Smooth muscle cell of trachea (primary cell): ENCODE measurements around the gene UBE2Q1. TPM values are rescaled to one million over a fixed set of nuclear protein-coding genes. Genes with fewer than 3 reads are reported as not detected.

Experiments
- total RNA-seq: library from RNA; depleted of rRNA; stranded (reverse); fragments of >200 nt; gene quantifications from 2 replicates; pipeline ENCODE4 v1.2.1, GENCODE V29; 2014

UBE2Q1 gene
- total RNA-seq, result 20.9 and 30.1 TPM in 2 replicates

GRCh38 chr1:154557939-154558719 is at the start of gene UBE2Q1:
UBE2Q1 (minus strand) TSS chr1:154558662; CDS start chr1:154558553, 109 bp downstream.

GRCh38 chr1:154607609-154608396 is 49.3 kb upstream of the UBE2Q1 start, which contains the start of gene ADAR:
ADAR (minus strand) TSS chr1:154608186; CDS start chr1:154608006, 180 bp downstream.

DNA sequence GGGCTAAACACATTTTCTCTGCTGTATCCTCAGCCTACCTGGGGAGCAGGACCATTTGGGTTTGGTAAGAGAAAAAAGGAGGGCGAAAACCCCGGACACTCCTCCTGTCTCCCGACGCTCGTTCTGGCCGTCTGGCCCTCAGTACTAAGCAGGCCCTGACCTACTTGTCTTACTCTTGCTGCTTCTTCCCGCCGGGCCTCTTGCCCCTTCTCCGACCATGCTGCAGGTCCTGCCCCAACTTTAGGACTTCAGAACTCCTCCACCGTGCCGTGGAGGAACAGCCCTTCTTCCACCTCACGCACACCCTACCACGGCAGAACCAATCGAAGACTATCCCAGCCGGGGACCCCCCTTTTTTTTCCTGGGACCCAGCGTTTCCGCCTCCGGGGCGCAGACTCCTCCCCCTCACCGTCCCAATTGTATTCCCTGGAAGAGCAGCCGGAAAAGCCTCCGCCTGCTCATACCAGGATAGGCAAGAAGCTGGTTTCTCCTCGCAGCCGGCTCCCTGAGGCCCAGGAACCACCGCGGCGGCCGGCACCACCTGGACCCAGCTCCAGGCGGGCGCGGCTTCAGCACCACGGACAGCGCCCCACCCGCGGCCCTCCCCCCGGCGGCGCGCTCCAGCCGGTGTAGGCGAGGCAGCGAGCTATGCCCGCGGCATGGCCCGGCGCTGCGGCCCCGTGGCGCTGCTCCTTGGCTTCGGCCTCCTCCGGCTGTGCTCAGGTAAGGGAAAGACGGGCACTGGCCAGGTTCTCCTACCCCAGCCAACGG is 9.1 kb upstream of the UBE2Q1 start, which contains the start of gene CHRNB2:
CHRNB2 (plus strand) TSS at position 393 of the 771 bp plus-strand sequence; CDS start at position 660, 267 bp downstream.

GRCh38 chr1:154502066-154502743 is 56.3 kb downstream of the UBE2Q1 start, which contains the start of the genes SHE and TDRD10:
SHE (minus strand) TSS chr1:154502412; CDS start chr1:154502026, 386 bp downstream.
TDRD10 (plus strand) TSS chr1:154502219; CDS start chr1:154506904, 4,685 bp downstream.

Other genes starting within 250 kb of the UBE2Q1 start
- under 0.01 TPM in 1 of 2 replicates, not detected in the other for gene AQP10, start 237.6 kb downstream of the UBE2Q1 start, total RNA-seq
- gene ATP8B2, start 233.1 kb downstream of the UBE2Q1 start, total RNA-seq, result 211 and 445 TPM in 2 replicates
- 16.9 and 35.6 TPM in 2 replicates for gene IL6R, start 153.3 kb downstream of the UBE2Q1 start, total RNA-seq
- 0.17 TPM in 1 of 2 replicates, not detected in the other for gene TDRD10, start 56.4 kb downstream of the UBE2Q1 start, total RNA-seq
- under 0.01 and 0.15 TPM in 2 replicates for gene SHE, start 56.2 kb downstream of the UBE2Q1 start, total RNA-seq
- gene CHRNB2, start 9.1 kb upstream of the UBE2Q1 start, total RNA-seq, result under 0.01 TPM in 1 of 2 replicates, not detected in the other
- 73.9 and 102 TPM in 2 replicates for gene ADAR, start 49.5 kb upstream of the UBE2Q1 start, total RNA-seq